ENCODE measurements around the gene AKAP8. TPM values are rescaled to one million over a fixed set of nuclear protein-coding genes. Genes with fewer than 3 reads are reported as not detected.
"Not testable (repeated sequence)": the region's sequence is repeated elsewhere in the genome, so short reads cannot be mapped to it uniquely, and the experiment has no call there.

AKAP8 gene
- total RNA-seq, 1 experiment from 2014 or later, result 16.4 TPM

GRCh38 chr19:15373644-15374043 is 5.9 kb downstream of the AKAP8 start:
- DNase-seq (ENCODE audit: low read depth), result no peak

- no peak for DNase-seq (ENCODE audit: low read depth)
Observed at GRCh38 chr19:15372891-15373301, 6.7 kb downstream of the AKAP8 start.

GRCh38 chr19:15372470-15372869 is 7.1 kb downstream of the AKAP8 start:
- DNase-seq (ENCODE audit: low read depth), result no peak

- no peak for DNase-seq (ENCODE audit: low read depth)
Observed at GRCh38 chr19:15371786-15372380, 7.7 kb downstream of the AKAP8 start.

GRCh38 chr19:15371119-15371518 is 8.5 kb downstream of the AKAP8 start:
- no peak for DNase-seq (ENCODE audit: low read depth)

- DNase-seq (ENCODE audit: low read depth), result no peak
Observed at GRCh38 chr19:15369594-15369891, 10.0 kb downstream of the AKAP8 start.

- no peak for DNase-seq (ENCODE audit: low read depth)
Observed at GRCh38 chr19:15368798-15369593, 10.6 kb downstream of the AKAP8 start.

GRCh38 chr19:15368051-15368632 is 11.4 kb downstream of the AKAP8 start:
- DNase-seq (ENCODE audit: low read depth), result no peak

GRCh38 chr19:15367439-15367838 is 12.1 kb downstream of the AKAP8 start:
- no peak for DNase-seq (ENCODE audit: low read depth)

- DNase-seq (ENCODE audit: low read depth), result no peak
Observed at GRCh38 chr19:15365264-15365663, 14.3 kb downstream of the AKAP8 start.

GRCh38 chr19:15363791-15364190 is 15.8 kb downstream of the AKAP8 start:
- DNase-seq (ENCODE audit: low read depth), result not testable (repeated sequence)

GRCh38 chr19:15363048-15363447 is 16.5 kb downstream of the AKAP8 start:
- DNase-seq (ENCODE audit: low read depth), result not testable (repeated sequence)

GRCh38 chr19:15360015-15360414 is 19.6 kb downstream of the AKAP8 start:
- DNase-seq (ENCODE audit: low read depth), result not testable (repeated sequence)

- no peak for DNase-seq (ENCODE audit: low read depth)
Observed at GRCh38 chr19:15358918-15359317, 20.7 kb downstream of the AKAP8 start.

- DNase-seq (ENCODE audit: low read depth), result no peak
Observed at GRCh38 chr19:15357906-15358305, 21.7 kb downstream of the AKAP8 start.

- DNase-seq (ENCODE audit: low read depth), result no peak
Observed at GRCh38 chr19:15354566-15355296, 24.9 kb downstream of the AKAP8 start.

GRCh38 chr19:15353908-15354307 is 25.7 kb downstream of the AKAP8 start:
- no peak for DNase-seq (ENCODE audit: low read depth)

GRCh38 chr19:15352535-15352934 is 27.1 kb downstream of the AKAP8 start:
- not testable (repeated sequence) for DNase-seq (ENCODE audit: low read depth)

GRCh38 chr19:15341328-15341727 is 38.3 kb downstream of the AKAP8 start:
- DNase-seq (ENCODE audit: low read depth), result not testable (repeated sequence)

GRCh38 chr19:15340086-15340485 is 39.5 kb downstream of the AKAP8 start:
- peak; percentile 49 for DNase-seq (ENCODE audit: low read depth)

- DNase-seq (ENCODE audit: low read depth), result peak; percentile 76
Observed at GRCh38 chr19:15337202-15337601, 42.4 kb downstream of the AKAP8 start.

GRCh38 chr19:15335992-15336391 is 43.6 kb downstream of the AKAP8 start:
- not testable (repeated sequence) for DNase-seq (ENCODE audit: low read depth)

Measured in M059J (cell line).